ENCODE measurements around the gene TANC2.

TANC2 gene

DNA sequence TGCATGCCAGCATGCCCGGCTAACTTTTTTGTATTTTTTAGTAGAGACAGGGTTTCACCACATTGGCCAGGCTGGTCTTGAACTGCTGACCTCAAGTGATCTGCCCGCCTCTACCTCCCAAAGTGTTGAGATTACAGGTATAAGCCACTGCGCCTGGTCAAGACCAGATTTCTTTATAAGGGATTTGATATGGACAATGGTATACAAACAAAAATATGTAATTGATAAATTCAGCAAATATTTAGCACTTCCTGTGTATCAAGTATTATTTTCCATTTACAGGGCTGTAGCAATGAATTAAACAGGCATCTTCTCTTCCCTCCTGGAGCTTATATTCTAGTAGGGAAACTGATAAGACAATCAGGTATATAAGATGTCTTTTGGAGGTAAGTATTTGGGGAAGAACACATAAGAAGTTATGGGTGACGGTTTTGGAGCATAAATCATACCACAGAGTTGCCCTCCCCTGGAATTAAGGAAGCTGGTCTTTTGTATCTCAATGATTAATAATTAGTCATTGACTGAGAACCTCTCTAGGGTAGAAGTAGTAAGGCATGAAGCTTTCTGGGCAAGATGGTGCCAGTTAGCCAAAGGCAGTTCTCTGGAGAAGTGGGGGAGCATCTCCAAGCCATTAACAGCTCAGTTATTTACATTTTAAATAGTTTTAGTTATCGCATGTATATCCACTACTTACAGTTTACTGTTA lies 35.8 kb downstream of the TANC2 start:
- DNase-seq (ENCODE audit: low spot score), result no peak

DNA sequence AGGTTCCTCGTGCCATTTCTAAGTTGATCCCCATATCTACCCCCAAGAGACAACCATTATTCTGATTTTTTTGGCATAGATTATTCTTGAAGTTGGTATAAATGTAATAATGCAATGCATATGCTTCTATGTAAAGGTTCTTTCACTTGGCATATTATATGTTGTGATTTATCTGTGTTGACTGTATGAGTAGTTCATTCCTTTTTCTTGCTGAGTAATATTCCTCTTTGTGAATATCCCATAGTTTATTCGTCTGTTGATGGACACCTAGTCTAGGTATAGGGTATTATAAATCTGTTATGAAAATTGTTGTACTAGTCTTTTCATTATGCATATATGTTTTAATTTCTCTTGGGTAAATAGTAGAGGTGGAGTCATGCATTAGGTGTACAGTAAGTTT lies 36.6 kb downstream of the TANC2 start:
- no peak for DNase-seq (ENCODE audit: low spot score)

DNA sequence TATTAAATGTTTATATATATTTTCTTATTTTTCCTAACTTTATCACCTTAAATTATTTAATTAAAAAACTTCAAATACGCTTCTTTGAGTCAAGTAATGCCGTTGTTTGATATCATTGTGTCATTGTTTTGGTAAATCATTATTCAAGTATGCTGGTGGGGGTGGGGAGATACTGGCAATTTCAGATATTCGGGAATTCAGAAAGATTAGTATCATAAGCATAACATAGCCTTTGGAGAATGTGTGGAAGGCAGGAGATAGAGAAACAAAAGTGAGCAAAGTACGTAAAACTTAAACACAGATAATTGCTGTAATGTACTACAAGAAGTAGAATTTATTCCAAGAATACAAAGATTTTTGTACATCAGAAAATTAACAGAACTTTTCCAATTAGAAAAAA lies 49.8 kb downstream of the TANC2 start:
- DNase-seq (ENCODE audit: low spot score), result no peak
